ENCODE measurements around the gene ARHGAP4.

The ARHGAP4 gene

DNA sequence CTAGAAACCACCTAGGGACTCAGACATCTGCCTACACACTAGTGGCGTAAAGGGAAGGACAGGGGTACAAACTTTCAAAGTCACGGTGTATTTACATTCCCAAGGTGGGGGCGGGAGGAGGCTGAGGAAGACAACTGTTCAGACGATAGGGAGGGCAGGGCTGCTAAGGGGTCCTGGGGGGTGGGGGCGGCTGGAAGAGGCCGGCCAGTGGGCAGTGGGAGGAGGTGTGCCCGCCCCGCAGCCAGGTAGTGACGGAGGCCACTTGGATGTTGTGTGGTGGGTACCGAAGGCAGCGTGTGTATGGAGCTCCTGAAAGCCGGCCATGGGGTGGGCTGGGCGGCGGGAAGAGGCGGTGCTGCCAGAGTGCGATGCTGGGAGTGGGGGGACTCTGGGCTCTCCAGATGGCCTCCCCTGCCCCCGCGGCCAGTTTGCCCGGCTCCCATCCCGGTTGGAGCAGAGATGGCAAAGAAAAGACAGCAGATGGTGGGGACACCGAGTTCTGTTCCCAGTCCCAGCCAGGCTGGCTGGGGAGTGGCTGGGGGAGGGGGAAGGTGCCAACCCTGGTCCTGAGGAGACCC, 64.2 kb downstream of the ARHGAP4 start:
- no peak for DNase-seq (ENCODE audit: low read depth, low spot score)
- no peak for TF ChIP-seq FOXP2 (optimal IDR thresholded peaks at IDR 0.05; ENCODE audit: control extremely low read depth, extremely low read length, insufficient read depth)
- TF ChIP-seq EZH2 (IDR thresholded peaks at IDR 0.05), result no peak
- TF ChIP-seq POLR2AphosphoS5 (IDR thresholded peaks at IDR 0.05; ENCODE audit: borderline replicate concordance, low read depth, low read length), result no peak
- H3K36me3 ChIP-seq (ENCODE audit: insufficient read depth, low read length), result no peaks in the 10 kb centered on the region
- H3K4me3 ChIP-seq, result no peak overlapping the region
- no peak overlapping the region for H3K9ac ChIP-seq (ENCODE audit: insufficient read length)
- H3K27ac ChIP-seq, result no peak overlapping the region
- H3K9me3 ChIP-seq (ENCODE audit: low read depth, low read length), result no peaks in the 10 kb centered on the region

DNA sequence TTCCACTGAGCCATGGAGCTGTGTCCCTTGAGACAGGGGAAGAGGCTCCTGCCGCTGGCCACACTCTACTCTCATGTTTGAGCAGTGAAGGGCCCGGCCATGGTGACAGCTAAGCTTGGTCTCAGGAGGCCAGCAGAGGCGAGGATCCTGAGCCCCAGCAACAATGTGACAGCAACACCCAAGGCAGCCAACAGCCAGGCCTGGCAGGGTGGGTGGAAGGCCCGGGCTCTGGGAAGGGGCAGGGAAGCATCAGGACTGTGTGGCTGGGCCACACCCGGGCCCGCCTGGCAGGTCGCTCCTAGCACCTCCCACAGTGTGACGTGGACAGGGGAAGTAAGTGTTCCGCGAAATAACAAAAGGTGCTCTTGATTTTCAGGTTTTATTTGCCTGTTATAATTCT, 64.9 kb downstream of the ARHGAP4 start:
- TF ChIP-seq FOXP2 (optimal IDR thresholded peaks at IDR 0.05; ENCODE audit: control extremely low read depth, extremely low read length, insufficient read depth) (no peak), EZH2 (IDR thresholded peaks at IDR 0.05) (no peak), POLR2AphosphoS5 (IDR thresholded peaks at IDR 0.05; ENCODE audit: borderline replicate concordance, low read depth, low read length) (no peak)
- H3K36me3 ChIP-seq (ENCODE audit: insufficient read depth, low read length), result no peaks in the 10 kb centered on the region
- no peak overlapping the region for H3K4me3 ChIP-seq
- H3K9ac ChIP-seq (ENCODE audit: insufficient read length), result no peak overlapping the region
- DNase-seq (ENCODE audit: low read depth, low spot score), result no peak
- no peak overlapping the region for H3K27ac ChIP-seq
- no peaks in the 10 kb centered on the region for H3K9me3 ChIP-seq (ENCODE audit: low read depth, low read length)
